Measurements from ENCODE around the gene FUT1.
"Not testable (repeated sequence)": the region's sequence is repeated elsewhere in the genome, so short reads cannot be mapped to it uniquely, and the experiment has no call there.

The FUT1 gene

DNA sequence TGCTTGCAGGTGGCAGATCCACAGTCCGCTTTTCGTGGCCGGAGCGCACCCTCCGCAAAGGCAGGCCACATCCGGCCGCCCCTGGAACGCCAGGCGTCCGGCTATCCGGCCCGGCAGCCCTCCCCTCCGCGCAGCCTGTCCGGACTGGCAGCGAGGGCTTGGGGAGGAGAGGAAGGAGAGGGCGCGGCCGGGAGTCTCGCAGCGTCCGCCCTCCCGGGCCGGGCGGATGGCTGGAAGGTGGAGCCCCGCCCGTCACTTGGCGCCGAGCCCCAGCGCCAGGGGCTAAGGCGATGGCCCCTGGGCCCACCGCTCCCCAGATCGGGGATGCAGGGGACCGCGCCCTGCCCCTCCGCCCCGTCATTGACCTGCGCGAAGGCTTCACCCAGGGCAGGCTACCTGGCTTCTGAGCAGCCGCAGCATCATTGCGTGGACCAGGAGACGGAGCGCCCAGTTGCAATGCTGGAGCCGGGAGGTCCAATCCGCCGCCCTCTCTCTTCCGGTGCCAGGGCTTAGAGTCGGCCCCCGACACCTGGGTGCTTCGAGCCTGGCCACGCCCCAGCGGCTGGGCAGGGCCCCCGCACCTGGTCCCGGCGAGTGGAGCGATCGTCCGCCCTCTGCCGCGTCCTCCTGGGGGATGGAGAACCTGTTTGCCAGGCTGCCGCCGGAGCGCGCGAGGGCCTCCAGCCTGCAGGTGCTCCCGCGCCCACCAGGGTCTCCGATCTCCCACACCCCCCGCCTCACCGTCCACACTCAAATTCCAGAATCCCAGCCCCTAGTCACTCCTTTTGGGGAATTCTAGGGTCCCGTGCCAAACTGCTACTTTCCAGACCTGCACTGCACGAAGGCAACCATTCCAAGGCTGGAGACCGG is at the start of gene FUT1:
TSS of gene FUT1 (minus strand) at position 146 of the 870 bp plus-strand sequence. CDS start 1,360 bp downstream, outside the sequence.
- H3K9ac ChIP-seq (ENCODE audit: low read depth, low read length), result peak within 1 kb of the TSS; percentile 70
- H3K4me3 ChIP-seq (ENCODE audit: low read depth, low read length), result peak within 1 kb of the TSS; percentile 92
- peaks cover 8% of the 10 kb centered on the region for H3K4me1 ChIP-seq (ENCODE audit: control insufficient read depth, insufficient read depth, low read length)
- H3K36me3 ChIP-seq (ENCODE audit: control insufficient read depth, insufficient read depth, low read length), result peaks cover 18% of the 10 kb centered on the region
- H3K27me3 ChIP-seq (ENCODE audit: control insufficient read depth, insufficient read depth, low read length), result no peaks in the 10 kb centered on the region
- H3K9me3 ChIP-seq (ENCODE audit: control insufficient read depth, insufficient read depth, low read length), result no peaks in the 10 kb centered on the region

DNA sequence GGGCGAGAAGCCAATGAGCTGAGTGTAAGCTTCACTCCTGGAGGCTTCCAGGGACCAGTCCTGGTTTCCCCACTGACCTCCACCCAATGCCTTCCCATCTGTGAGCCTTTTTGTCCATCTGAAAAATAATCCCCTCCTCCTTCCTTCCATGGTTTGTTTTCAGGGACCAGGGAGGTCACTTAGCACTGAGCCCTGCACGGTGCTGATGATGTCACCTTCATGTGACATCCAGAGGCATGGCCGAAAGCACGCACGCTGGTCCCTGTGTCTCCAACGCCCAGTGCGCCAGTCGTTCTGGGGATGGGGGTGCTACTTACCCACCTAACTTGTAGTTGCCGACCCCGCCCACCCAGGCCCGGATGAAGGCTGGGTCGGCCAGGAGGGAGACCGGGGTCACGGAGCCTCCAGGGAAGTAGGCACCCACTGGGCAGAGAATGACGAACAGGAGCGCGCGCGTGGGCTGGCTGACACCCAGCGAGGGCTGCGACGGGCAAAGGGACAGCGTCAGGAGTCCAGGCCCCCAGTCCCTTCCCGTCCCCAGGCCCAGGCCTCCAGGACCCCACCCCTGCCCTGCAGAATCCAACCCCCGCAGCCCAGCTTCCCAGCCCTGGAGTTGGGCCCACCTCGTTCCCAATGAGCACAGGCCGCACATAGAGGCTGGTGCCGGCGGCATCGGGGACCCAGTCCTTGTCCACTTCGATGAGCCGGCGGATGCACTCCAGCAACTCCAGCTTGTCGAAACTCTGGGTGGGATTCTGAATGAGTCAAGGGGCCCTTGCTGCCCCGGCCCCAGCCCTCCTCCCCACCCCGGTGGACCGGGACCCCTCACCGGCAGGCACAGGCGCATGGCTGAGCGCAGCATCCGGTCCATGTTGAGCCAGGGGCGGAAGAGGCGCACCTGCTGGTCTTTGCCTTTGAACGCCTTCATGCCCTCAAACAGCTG is 47.2 kb upstream of the FUT1 start:
- Histone ChIP-seq H3K4me3 (ENCODE audit: low read depth, low read length) (no peak overlapping the region), H3K4me1 (ENCODE audit: control insufficient read depth, insufficient read depth, low read length) (peaks cover 3% of the 10 kb centered on the region), H3K9ac (ENCODE audit: low read depth, low read length) (peak overlapping the region; percentile 9), H3K27me3 (ENCODE audit: control insufficient read depth, insufficient read depth, low read length) (no peaks in the 10 kb centered on the region), H3K36me3 (ENCODE audit: control insufficient read depth, insufficient read depth, low read length) (peaks cover 7% of the 10 kb centered on the region), H3K9me3 (ENCODE audit: control insufficient read depth, insufficient read depth, low read length) (no peaks in the 10 kb centered on the region)

- peaks cover 3% of the 10 kb centered on the region for H3K4me1 ChIP-seq (ENCODE audit: control insufficient read depth, insufficient read depth, low read length)
- H3K4me3 ChIP-seq (ENCODE audit: low read depth, low read length), result no peak overlapping the region
- H3K36me3 ChIP-seq (ENCODE audit: control insufficient read depth, insufficient read depth, low read length), result peaks cover 7% of the 10 kb centered on the region
- no peaks in the 10 kb centered on the region for H3K27me3 ChIP-seq (ENCODE audit: control insufficient read depth, insufficient read depth, low read length)
- no peak overlapping the region for H3K9ac ChIP-seq (ENCODE audit: low read depth, low read length)
- H3K9me3 ChIP-seq (ENCODE audit: control insufficient read depth, insufficient read depth, low read length), result no peaks in the 10 kb centered on the region
Measured at GRCh38 chr19:48798937-48799336, 46.5 kb upstream of the FUT1 start.

GRCh38 chr19:48797103-48797502 is 44.7 kb upstream of the FUT1 start:
- Histone ChIP-seq H3K9ac (ENCODE audit: low read depth, low read length) (no peak overlapping the region), H3K4me1 (ENCODE audit: control insufficient read depth, insufficient read depth, low read length) (peaks cover 3% of the 10 kb centered on the region), H3K27me3 (ENCODE audit: control insufficient read depth, insufficient read depth, low read length) (no peaks in the 10 kb centered on the region), H3K4me3 (ENCODE audit: low read depth, low read length) (no peak overlapping the region), H3K9me3 (ENCODE audit: control insufficient read depth, insufficient read depth, low read length) (no peaks in the 10 kb centered on the region), H3K36me3 (ENCODE audit: control insufficient read depth, insufficient read depth, low read length) (peaks cover 7% of the 10 kb centered on the region)

DNA sequence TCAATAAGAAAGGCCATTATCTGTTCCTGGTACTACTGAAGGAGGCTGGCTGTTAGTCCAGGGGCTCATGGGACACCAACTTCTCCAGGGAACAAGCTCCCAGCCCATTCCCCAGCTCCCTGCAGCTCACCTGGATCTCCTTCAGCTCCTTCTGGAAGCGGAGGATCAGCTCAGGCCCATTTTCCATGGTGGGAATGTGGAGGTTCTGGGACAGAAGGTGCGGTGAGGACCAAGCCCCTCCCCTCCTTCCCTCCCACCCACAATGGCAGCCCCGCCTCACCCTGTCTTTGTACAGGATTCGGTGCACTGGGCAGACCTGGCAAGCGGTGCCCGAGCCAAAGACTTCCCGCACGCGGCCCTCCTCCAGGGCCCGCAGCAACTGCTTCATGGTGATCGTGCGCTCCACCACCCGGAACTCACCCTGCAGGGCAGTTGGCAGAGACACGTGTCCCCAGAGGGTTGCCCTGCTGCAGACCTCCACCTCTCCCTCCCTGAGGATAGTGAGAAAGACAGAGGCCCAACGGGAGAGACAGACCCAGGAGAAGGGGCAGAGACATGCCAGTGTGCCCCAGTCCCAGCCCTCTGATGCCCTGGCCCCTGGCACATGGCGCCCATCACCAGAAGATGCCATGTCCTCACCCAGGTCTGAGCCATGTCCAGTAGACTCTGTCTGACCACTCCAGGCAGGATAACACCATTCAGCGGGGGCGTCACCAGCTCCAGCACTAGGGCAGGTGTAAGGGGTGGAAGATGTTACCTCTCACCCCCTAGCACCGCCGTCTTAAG is 44.0 kb upstream of the FUT1 start:
- Histone ChIP-seq H3K4me1 (ENCODE audit: control insufficient read depth, insufficient read depth, low read length) (peaks cover 3% of the 10 kb centered on the region), H3K36me3 (ENCODE audit: control insufficient read depth, insufficient read depth, low read length) (peaks cover 7% of the 10 kb centered on the region), H3K9ac (ENCODE audit: low read depth, low read length) (no peak overlapping the region), H3K27me3 (ENCODE audit: control insufficient read depth, insufficient read depth, low read length) (no peaks in the 10 kb centered on the region), H3K4me3 (ENCODE audit: low read depth, low read length) (no peak overlapping the region), H3K9me3 (ENCODE audit: control insufficient read depth, insufficient read depth, low read length) (no peaks in the 10 kb centered on the region)

GRCh38 chr19:48795685-48796070 is 43.2 kb upstream of the FUT1 start:
- Histone ChIP-seq H3K36me3 (ENCODE audit: control insufficient read depth, insufficient read depth, low read length) (peaks cover 7% of the 10 kb centered on the region), H3K9ac (ENCODE audit: low read depth, low read length) (no peak overlapping the region), H3K4me1 (ENCODE audit: control insufficient read depth, insufficient read depth, low read length) (peaks cover 3% of the 10 kb centered on the region), H3K27me3 (ENCODE audit: control insufficient read depth, insufficient read depth, low read length) (no peaks in the 10 kb centered on the region), H3K9me3 (ENCODE audit: control insufficient read depth, insufficient read depth, low read length) (no peaks in the 10 kb centered on the region), H3K4me3 (ENCODE audit: low read depth, low read length) (no peak overlapping the region)

DNA sequence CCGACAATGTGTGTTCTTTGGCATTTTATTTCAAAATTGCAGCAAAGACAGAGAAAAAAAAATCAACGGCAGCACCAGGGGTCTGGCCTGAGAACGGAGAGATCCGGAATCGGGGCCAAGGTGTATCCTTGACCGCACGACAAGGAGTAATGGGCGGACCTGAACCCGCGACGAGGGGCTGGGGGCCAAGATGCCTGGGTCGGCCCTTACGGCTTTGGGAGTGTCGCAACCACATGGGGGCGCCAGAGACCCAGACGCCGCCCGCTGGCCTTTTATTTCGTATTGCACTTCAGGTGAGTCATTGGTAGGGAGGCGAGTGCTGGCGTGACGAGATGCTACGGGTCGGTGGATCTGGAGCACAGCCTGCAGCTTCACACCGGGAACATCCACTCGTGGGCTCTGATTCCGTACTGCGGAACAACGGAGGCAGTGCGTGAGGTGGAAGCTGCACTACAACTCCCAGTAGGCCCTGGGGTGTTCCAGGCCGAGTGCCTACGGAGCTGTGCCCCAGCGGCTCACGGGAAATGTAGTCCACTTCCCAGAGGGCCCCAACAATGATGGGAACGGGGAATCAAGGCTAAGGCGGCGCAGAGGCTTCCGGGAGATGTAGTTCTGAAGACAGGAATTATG is 42.7 kb upstream of the FUT1 start:
- H3K9ac ChIP-seq (ENCODE audit: low read depth, low read length), result peak overlapping the region; percentile 71
- H3K27me3 ChIP-seq (ENCODE audit: control insufficient read depth, insufficient read depth, low read length), result no peaks in the 10 kb centered on the region
- peak overlapping the region; percentile 94 for H3K4me3 ChIP-seq (ENCODE audit: low read depth, low read length)
- peaks cover 3% of the 10 kb centered on the region for H3K4me1 ChIP-seq (ENCODE audit: control insufficient read depth, insufficient read depth, low read length)
- peaks cover 7% of the 10 kb centered on the region for H3K36me3 ChIP-seq (ENCODE audit: control insufficient read depth, insufficient read depth, low read length)
- no peaks in the 10 kb centered on the region for H3K9me3 ChIP-seq (ENCODE audit: control insufficient read depth, insufficient read depth, low read length)

DNA sequence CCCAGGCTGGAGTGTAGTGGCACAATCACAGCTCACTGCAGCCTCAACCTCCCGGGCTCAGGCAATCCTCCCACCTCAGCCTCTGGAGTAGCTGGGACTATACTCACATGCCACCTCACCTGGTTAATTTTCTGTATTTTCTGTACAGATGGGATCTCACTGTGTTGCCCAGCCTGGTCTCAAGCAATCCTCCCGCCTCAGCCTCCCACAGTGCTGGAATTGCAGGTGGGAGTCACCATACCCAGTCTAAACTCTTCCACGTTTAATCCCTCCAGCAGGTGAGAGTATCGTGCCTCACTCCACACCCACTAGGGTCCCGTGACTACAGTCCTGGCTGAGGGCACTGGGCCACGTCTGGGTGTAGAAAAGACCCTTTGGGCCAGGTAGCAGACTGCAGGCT is 41.9 kb upstream of the FUT1 start:
- Histone ChIP-seq H3K9me3 (ENCODE audit: control insufficient read depth, insufficient read depth, low read length) (no peaks in the 10 kb centered on the region), H3K4me1 (ENCODE audit: control insufficient read depth, insufficient read depth, low read length) (peaks cover 2% of the 10 kb centered on the region), H3K9ac (ENCODE audit: low read depth, low read length) (no peak overlapping the region), H3K36me3 (ENCODE audit: control insufficient read depth, insufficient read depth, low read length) (peaks cover 7% of the 10 kb centered on the region), H3K4me3 (ENCODE audit: low read depth, low read length) (no peak overlapping the region), H3K27me3 (ENCODE audit: control insufficient read depth, insufficient read depth, low read length) (no peaks in the 10 kb centered on the region)

DNA sequence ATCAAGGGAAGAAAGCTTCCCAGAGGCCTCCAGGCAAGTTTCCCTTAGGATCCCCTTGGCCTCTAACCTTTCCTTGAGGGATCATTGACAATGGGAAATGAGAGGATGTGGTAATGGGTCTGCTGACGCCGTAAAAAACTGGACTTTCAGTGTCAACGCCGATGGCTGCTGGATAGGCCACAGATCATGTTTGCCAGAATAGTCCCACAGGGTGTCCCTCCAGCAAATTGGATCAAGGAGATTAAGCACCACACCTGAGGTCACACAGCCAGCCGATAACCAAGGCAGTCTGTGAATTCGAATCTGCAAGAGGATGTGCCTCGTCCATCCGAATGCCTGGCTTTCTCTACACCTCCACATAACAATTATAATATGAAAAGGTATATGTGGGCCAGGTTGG is 40.8 kb upstream of the FUT1 start:
- Histone ChIP-seq H3K27me3 (ENCODE audit: control insufficient read depth, insufficient read depth, low read length) (no peaks in the 10 kb centered on the region), H3K4me3 (ENCODE audit: low read depth, low read length) (no peak overlapping the region), H3K9me3 (ENCODE audit: control insufficient read depth, insufficient read depth, low read length) (no peaks in the 10 kb centered on the region), H3K36me3 (ENCODE audit: control insufficient read depth, insufficient read depth, low read length) (peaks cover 7% of the 10 kb centered on the region), H3K9ac (ENCODE audit: low read depth, low read length) (peak overlapping the region; percentile 3), H3K4me1 (ENCODE audit: control insufficient read depth, insufficient read depth, low read length) (no peaks in the 10 kb centered on the region)

- not testable (repeated sequence) for H3K27me3 ChIP-seq (ENCODE audit: control insufficient read depth, insufficient read depth, low read length); H3K4me3 ChIP-seq (ENCODE audit: low read depth, low read length); H3K4me1 ChIP-seq (ENCODE audit: control insufficient read depth, insufficient read depth, low read length)
Measured at GRCh38 chr19:48787331-48787730, 34.9 kb upstream of the FUT1 start.

GRCh38 chr19:48786422-48786821 is 34.0 kb upstream of the FUT1 start:
- not testable (repeated sequence) for H3K9me3 ChIP-seq (ENCODE audit: control insufficient read depth, insufficient read depth, low read length); H3K4me3 ChIP-seq (ENCODE audit: low read depth, low read length); H3K36me3 ChIP-seq (ENCODE audit: control insufficient read depth, insufficient read depth, low read length); H3K9ac ChIP-seq (ENCODE audit: low read depth, low read length); H3K4me1 ChIP-seq (ENCODE audit: control insufficient read depth, insufficient read depth, low read length); H3K27me3 ChIP-seq (ENCODE audit: control insufficient read depth, insufficient read depth, low read length)

More at GRCh38 chr19:48787331-48787730, 34.9 kb upstream of the FUT1 start:
- not testable (repeated sequence) for H3K36me3 ChIP-seq (ENCODE audit: control insufficient read depth, insufficient read depth, low read length); H3K9me3 ChIP-seq (ENCODE audit: control insufficient read depth, insufficient read depth, low read length); H3K9ac ChIP-seq (ENCODE audit: low read depth, low read length)

All from iPS-15b (cell line).